SU-DHL-6 (cell line): ENCODE results near the gene CAPN3.

Experiments used
- H2AFZ ChIP-seq: fragments of 200-600 bp; sonication (generic); 2 replicates; pipeline ENCODE4 v1.6.1; 2014; ENCODE audit warnings: low read depth, mild to moderate bottlenecking, moderate library complexity, mixed read lengths, antibody characterized with exemption, low read length; ENCODE audit not compliant: severe bottlenecking
- H3F3A ChIP-seq: fragments of 200-600 bp; shearing (Covaris generic); 2 replicates; pipeline ENCODE4 v1.6.0; 2016; ENCODE audit warnings: antibody characterized with exemption, mild to moderate bottlenecking; ENCODE audit not compliant: insufficient read depth
- H3K27ac ChIP-seq: fragments of 200-600 bp; sonication (generic); 2 replicates; pipeline ENCODE4 v1.5.1; 2016; ENCODE audit warnings: low read depth, mild to moderate bottlenecking, low read length, moderate library complexity, mixed read lengths
- H3K27me3 ChIP-seq: fragments of 200-600 bp; sonication (generic), shearing (Covaris generic); 2 replicates; pipeline ENCODE4 v1.6.0; 2014; ENCODE audit warnings: mild to moderate bottlenecking, low read length
- H3K36me3 ChIP-seq: fragments of 200-600 bp; sonication (generic); 2 replicates; pipeline ENCODE4 v1.6.1; 2014; ENCODE audit warnings: mild to moderate bottlenecking, low read length, mixed read lengths
- H3K4me2 ChIP-seq: fragments of 300-600, 200-600 bp; shearing (Covaris generic), sonication (generic); 2 replicates; pipeline ENCODE4 v1.6.0; 2014; ENCODE audit warnings: low read length, low read depth, mild to moderate bottlenecking; ENCODE audit not compliant: poor library complexity, severe bottlenecking
- H3K4me3 ChIP-seq: fragments of 200-600 bp; sonication (generic); 2 replicates; pipeline ENCODE4 v1.5.1; 2014; ENCODE audit warnings: antibody characterized with exemption, low read length, mild to moderate bottlenecking, mixed read lengths; ENCODE audit not compliant: insufficient read depth, poor library complexity, severe bottlenecking
- H3K79me2 ChIP-seq: fragments of 200-600 bp; sonication (generic); 2 replicates; pipeline ENCODE4 v1.6.1; 2014; ENCODE audit warnings: mild to moderate bottlenecking, low read length, moderate library complexity; ENCODE audit not compliant: insufficient read depth
- H3K9ac ChIP-seq: fragments of 200-600 bp; sonication (generic); 2 replicates; pipeline ENCODE4 v1.7.0; 2014; ENCODE audit warnings: mild to moderate bottlenecking, low read length
- H3K9me2 ChIP-seq: fragments of 200-600 bp; sonication (generic); replicated peaks from 2 replicates; pipeline ENCODE4 v1.6.1; 2014; ENCODE audit warnings: low read length; ENCODE audit not compliant: insufficient read depth
- H3K9me3 ChIP-seq: fragments of 200-600 bp; sonication (generic); 2 replicates; pipeline ENCODE4 v1.6.1; 2014; ENCODE audit warnings: low read length, mixed read lengths; ENCODE audit not compliant: insufficient read depth
- H4K20me1 ChIP-seq: fragments of 200-600 bp; sonication (generic); 2 replicates; pipeline ENCODE4 v1.6.1; 2014; ENCODE audit warnings: low read depth, mild to moderate bottlenecking, antibody characterized with exemption, low read length, moderate library complexity, mixed read lengths
- EZH2phosphoT487 ChIP-seq: fragments of 200-600 bp; sonication (generic), shearing (Covaris generic); conservative IDR thresholded peaks from 2 replicates; pipeline ENCODE4 v1.6.1; 2018; ENCODE audit warnings: mild to moderate bottlenecking, antibody characterized with exemption, low read length, moderate library complexity, mixed read lengths
- TF ChIP-seq, protein P1 (sequence below): fragments of 200-600 bp; sonication (generic); IDR thresholded peaks from one replicate; pipeline ENCODE4 v1.5.1; 2017; ENCODE audit warnings: antibody characterized with exemption, mild to moderate bottlenecking, low read length, moderate library complexity; ENCODE audit not compliant: insufficient read depth, poor library complexity, severe bottlenecking

The CAPN3 gene

DNA sequence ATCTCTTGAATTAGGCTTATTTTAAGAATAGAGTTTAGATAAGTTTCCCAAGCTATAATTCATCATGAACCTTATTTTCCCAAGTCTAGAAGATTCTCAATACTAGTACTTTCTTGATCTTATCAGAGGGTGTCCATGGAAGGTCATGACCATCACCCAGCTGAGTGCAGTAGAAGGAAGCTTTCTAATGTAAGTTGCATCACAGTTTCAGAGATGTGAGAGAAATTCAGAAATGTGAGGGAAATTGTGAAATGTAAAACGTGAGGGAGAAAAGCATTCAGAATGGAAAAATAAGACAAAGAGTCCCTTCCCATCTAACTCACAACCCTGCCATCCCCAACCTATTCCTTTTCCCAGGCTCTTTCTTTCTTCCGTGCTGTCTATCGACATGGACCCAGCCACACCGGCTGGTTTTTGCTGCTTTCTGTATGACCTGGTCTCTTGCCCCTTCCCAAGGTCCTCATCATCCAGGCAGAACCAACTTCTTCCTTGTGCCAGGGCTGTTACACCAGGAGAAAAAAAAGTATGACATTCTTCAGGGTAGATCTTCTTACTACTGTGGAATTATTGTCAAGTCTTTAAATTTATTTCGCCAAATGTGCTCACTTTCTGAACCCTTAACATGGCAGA, 6.7 kb downstream of the CAPN3 start:
- TF ChIP-seq, protein P1, sequence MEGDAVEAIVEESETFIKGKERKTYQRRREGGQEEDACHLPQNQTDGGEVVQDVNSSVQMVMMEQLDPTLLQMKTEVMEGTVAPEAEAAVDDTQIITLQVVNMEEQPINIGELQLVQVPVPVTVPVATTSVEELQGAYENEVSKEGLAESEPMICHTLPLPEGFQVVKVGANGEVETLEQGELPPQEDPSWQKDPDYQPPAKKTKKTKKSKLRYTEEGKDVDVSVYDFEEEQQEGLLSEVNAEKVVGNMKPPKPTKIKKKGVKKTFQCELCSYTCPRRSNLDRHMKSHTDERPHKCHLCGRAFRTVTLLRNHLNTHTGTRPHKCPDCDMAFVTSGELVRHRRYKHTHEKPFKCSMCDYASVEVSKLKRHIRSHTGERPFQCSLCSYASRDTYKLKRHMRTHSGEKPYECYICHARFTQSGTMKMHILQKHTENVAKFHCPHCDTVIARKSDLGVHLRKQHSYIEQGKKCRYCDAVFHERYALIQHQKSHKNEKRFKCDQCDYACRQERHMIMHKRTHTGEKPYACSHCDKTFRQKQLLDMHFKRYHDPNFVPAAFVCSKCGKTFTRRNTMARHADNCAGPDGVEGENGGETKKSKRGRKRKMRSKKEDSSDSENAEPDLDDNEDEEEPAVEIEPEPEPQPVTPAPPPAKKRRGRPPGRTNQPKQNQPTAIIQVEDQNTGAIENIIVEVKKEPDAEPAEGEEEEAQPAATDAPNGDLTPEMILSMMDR: no peak
- TF ChIP-seq EZH2phosphoT487: no peak
- H3K9me3 ChIP-seq: no peaks in the 10 kb centered on the region
- H3K79me2 ChIP-seq: no peaks in the 10 kb centered on the region
- no peak overlapping the region for H3K4me2 ChIP-seq
- H3F3A ChIP-seq: no peaks in the 10 kb centered on the region
- H3K9ac ChIP-seq: no peak overlapping the region
- H3K4me3 ChIP-seq: no peak overlapping the region
- no peaks in the 10 kb centered on the region for H3K36me3 ChIP-seq
- H4K20me1 ChIP-seq: no peaks in the 10 kb centered on the region
- H3K27ac ChIP-seq: no peak overlapping the region
- no peaks in the 10 kb centered on the region for H3K9me2 ChIP-seq
- H2AFZ ChIP-seq: no peak overlapping the region
- no peaks in the 10 kb centered on the region for H3K27me3 ChIP-seq

DNA sequence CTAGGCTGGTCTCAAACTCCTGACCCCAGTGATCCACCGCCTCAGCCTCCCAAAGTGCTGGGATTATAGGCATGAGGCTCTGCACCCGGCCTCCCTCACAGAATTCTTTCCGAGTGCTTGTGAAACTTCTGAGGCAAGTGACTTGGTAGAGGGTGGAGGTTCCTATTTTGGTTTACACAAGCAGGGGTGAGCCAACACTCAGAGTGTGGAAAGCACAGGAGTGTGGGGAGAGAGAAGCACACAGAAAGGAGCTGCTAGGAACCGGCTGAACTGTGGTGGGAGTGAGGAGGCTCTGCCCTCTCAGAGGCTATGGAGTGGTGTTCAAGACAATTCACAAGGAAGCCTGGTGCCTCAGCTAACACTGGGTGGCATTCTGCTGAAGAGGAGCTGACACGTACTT, 7.7 kb downstream of the CAPN3 start:
- no peaks in the 10 kb centered on the region for H3K9me3 ChIP-seq
- no peaks in the 10 kb centered on the region for H3K36me3 ChIP-seq
- no peak overlapping the region for H3K27ac ChIP-seq
- TF ChIP-seq, protein P1: no peak
- no peak for TF ChIP-seq EZH2phosphoT487
- H3K4me2 ChIP-seq: no peak overlapping the region
- no peaks in the 10 kb centered on the region for H3K27me3 ChIP-seq
- no peaks in the 10 kb centered on the region for H3F3A ChIP-seq
- H3K4me3 ChIP-seq: no peak overlapping the region
- H3K9me2 ChIP-seq: no peaks in the 10 kb centered on the region
- H2AFZ ChIP-seq: no peak overlapping the region
- H3K79me2 ChIP-seq: no peaks in the 10 kb centered on the region
- no peaks in the 10 kb centered on the region for H4K20me1 ChIP-seq
- no peak overlapping the region for H3K9ac ChIP-seq

DNA sequence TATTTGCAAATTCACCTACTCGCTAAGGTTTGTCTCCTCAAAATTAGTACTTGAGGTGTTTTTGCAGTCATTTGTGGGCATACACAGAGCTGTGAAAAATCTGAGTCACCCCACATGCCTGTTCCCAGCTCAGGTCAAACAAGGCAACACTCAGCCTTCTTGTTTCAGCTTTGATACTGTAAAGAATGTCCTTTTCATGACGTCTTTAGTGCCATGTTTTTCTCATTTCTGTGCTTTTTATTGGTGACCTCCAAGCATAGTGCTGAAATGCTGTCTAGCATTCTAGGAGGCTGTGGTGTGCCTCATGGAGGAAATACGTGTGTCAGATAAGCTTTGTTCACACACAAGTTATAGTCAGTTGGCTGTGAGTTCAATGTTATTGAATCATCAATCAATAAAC, 8.8 kb downstream of the CAPN3 start:
- TF ChIP-seq EZH2phosphoT487: no peak
- TF ChIP-seq, protein P1: no peak
- no peaks in the 10 kb centered on the region for H4K20me1 ChIP-seq
- no peak overlapping the region for H3K4me3 ChIP-seq
- H3K36me3 ChIP-seq: no peaks in the 10 kb centered on the region
- no peaks in the 10 kb centered on the region for H3F3A ChIP-seq
- H3K4me2 ChIP-seq: no peak overlapping the region
- no peak overlapping the region for H3K9ac ChIP-seq
- no peaks in the 10 kb centered on the region for H3K79me2 ChIP-seq
- no peak overlapping the region for H3K27ac ChIP-seq
- H2AFZ ChIP-seq: no peak overlapping the region
- H3K9me3 ChIP-seq: no peaks in the 10 kb centered on the region
- H3K27me3 ChIP-seq: no peaks in the 10 kb centered on the region
- H3K9me2 ChIP-seq: no peaks in the 10 kb centered on the region
